HG03060 (cell line): ENCODE measurements around the gene CPNE2.
"Not testable (repeated sequence)": the region's sequence is repeated elsewhere in the genome, so short reads cannot be mapped to it uniquely, and the experiment has no call there.

Experiments
- ATAC-seq: cut with Tn5 transposase; IDR thresholded peaks from one replicate; pipeline ENCODE4 v1.9.1; 2021; ENCODE audit warnings: low read depth, moderate number of reproducible peaks; ENCODE audit not compliant: unreplicated experiment

The CPNE2 gene

DNA sequence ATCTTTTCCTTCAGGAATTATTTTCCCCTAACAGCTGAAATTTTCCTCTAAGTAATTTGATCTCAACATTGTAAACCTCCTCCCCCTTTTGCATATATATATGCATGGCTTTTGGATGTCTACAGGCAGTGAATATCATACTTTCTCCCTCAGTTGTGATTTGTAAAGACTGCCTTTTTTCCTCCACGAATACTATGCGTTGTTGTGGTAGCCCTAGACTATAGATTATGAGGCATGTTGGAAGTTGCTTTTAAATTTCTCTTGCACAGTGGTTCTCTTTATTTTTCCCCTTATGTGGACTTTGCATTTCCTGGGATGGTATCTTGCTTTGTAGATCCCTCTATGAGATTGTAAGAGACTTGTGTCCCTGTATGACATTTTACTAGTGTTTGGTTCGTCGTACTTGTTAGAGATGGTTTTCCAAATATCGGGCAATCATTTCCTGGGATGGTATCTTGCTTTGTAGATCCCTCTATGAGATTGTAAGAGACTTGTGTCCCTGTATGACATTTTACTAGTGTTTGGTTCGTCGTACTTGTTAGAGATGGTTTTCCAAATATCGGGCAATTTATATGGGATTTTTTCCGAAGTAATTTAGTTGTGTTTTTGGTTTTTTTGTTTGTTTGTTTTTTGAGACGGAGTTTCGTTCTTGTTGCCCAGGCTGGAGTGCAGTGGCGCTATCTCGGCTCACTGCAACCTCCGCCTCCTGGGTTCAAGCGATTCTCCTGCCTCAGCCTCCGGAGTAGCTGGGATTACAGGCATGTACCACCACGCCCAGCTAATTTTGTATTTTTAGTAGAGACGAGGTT lies 95.7 kb downstream of the CPNE2 start:
- not testable (repeated sequence) for ATAC-seq

DNA sequence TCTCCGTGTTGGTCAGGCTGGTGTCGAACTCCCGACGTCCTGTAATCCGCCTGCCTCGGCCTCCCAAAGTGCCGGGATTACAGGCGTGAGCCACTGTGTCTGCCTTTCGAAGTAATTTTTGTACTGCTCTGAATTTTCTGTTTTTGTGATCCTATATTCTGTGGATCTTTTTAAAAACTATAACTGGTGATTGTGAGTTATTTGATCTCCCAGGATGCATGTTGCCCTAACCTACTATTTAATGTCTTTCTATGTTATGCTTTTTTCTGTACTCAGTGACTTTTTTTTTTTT lies 96.3 kb downstream of the CPNE2 start:
- no peak for ATAC-seq

DNA sequence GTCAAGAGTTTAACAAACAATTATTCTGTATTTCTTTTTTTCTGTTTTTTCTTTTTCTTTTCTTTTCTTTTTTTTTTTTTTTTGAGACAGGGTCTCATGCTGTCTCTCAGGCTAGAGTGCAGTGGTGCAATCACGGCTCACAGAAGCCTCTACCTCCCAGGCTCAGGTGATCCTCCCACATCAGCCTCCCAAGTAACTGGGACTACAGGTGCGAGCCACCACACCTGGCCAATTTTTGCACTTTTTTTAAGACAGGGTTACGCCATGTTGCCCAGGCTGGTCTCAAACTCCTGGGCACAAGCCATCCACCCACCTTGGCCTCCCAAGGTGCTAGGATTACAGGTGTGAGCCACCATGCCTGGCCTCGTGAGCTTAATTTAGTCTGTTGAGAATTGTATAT lies 97.1 kb downstream of the CPNE2 start:
- not testable (repeated sequence) for ATAC-seq

DNA sequence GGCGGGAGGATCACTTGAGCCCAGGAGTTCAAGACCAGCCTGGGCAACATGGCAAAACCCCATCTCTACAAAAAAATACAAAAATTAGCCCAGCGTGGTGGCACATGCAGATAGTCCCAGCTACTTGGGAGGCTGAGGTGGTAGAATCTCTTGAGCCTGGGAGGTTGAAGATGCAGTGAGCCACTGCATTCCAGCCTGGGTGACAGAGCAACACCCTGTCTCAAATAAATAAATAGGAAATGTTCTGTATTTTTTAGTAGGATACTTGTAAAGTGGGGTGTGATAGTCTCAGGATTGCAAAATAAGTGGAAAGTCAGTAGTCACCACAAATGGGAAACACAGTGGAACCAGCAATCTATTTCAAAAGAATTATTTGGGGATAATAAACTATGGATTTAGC lies 97.8 kb downstream of the CPNE2 start:
- no peak for ATAC-seq

DNA sequence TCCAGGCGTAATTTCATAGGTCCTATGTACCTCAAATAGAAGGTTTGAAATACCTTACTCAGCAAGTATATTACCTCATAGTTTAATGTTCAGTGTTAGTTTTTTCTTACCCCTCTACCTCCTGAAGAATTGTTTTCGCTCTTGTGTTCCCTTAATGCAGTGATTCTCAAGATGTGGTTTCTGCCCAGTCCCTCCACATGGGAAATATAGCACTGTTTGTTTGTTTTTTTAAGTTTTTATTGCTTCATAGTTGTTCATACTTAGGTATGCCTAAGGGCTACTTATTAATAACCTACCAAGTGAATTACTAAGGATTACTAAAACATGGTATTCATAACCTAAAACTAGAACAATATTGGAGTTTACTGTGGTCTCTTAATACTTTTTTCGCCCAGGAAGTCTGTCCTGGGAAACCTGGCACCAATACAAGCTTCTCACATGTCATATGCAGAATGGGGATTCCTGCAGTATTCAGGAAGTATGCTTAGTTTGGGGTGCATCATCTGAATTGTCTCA lies 98.7 kb downstream of the CPNE2 start:
- ATAC-seq: no peak

DNA sequence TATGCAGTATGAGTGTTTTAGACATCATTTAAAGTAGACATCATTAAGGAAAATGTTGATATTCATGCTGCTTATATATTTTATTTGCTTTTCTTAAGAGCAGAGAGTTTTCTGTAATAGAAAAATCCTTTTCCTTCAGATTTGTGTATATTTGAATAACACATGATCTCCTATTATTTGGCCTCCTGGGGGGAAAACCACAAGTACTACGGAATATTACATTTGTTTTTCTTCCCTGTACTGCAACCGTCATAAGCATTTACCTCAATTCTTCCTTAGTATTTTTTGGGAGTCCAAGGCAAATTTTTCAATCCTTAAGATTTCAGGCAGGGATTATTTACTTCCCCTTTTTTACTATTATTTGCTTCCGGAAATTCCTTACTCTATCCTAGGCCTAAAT lies 99.8 kb downstream of the CPNE2 start:
- no peak for ATAC-seq

DNA sequence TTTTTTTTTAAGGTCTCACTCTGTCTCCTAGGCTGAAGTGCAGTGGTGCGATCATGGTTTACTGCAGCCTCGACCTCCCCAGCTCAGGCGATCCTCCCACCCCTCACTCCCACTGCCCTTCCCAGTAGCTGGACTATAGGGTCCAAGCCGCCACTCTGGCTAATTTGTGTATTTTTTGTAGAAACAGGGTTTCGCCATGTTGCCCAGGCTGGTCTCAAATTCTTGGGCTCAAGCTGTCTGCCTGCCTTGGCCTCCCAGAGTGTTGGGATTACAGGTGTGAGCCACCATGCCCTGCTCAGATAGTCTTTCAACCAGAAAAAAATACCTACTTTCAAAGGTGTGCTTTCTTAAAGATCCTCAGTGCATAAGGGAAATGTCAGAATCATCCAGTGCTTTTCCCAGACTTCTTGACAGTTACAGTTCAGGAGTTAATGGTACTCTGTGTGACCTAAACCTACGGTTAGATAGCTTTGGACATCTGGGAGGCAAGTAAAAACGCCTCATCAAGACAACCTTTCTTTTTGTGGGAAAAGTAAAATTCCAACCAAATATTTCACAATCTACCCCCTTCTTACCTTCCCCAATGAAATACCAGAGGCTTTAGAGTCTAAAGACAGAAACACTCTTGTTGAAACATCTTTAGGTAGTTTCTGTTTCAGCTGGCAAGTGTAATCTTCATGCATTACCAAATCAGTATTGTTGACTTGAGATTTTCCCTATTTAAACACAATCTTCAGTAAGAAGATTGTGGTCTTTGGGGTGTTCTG lies 100.5 kb downstream of the CPNE2 start:
- ATAC-seq: no peak

DNA sequence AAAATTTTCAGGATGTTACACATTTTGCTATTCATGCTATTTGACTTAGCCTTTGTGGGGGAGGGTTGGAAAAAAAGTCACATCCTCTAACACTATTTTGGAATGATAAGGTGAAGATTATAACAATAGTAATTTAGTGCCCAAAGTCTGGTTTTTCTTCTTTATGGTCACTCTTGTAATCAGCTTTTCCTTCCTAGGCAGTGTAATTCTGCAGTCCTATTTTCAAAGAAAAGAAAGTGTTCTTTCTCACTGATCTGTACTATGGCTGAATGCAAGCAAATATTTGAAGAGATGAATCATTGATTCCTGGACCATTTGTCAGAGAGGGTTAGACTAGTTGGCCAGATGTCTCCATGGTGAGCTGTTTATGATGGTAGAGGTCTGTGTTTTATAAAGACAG lies 102.1 kb downstream of the CPNE2 start:
- ATAC-seq: no peak

DNA sequence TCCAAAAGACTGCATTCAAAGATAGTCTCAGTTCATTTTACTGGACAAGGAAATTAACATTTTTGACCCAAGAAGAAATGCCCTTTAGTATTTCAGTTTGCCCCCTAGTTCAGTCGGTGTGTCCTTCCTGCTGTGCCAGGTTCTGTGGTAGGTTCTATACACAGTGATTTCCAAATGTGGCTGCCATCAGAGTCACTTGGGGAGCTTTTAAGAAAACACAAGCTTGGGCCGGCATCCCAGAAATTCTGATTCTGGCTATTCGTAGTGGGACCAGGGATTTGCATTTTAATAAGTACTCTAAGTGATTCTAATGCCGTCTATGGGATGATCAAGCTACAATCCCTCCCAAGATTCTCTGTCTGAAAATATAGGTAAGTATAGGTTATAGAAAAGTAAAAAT lies 103.9 kb downstream of the CPNE2 start:
- no peak for ATAC-seq

DNA sequence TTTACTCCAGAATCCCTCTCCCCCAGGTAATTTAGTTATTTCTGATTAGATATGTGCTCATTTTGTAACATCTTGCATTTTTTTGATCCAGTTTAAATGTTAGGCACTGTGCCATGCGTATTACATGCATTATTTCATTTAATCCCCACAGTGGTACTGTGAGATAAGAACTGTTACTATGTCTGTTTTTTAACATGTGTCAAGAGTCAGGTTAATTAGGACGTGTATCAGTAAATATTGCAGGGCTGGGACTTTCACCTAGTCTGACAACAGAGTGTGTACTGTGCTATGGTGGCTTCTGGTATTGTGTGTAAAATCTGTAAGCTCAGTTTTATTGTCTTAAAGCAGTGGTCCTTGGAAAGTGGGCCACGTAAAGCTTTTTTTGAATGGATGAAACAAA lies 104.4 kb downstream of the CPNE2 start:
- no peak for ATAC-seq
